T47D (cell line): Measurements from ENCODE around the gene C2CD4D.

Experiments used
- DNase-seq, 2 experiments: peaks; one replicate each; pipeline versions ENCODE4 v3.0.0 to v3.0.0-alpha.2; 2011 to 2012; ENCODE audit warnings: low read depth in 1 of 2, low spot score in 1 of 2
- JUND ChIP-seq: IDR thresholded peaks from 2 replicates; pipeline ENCODE4 v1.6.1; 2012; ENCODE audit warnings: low read depth
- in situ Hi-C: cut with HindIII; loops from 2 replicates; pipeline ENCODE4 v1.10.0; 2016; ENCODE audit warnings: low sequenced_read_pairs, low pct_unique_long_range_greater_than_20kb

C2CD4D gene

GRCh38 chr1:151813271-151813977 is 26.2 kb downstream of the C2CD4D start:
- TF ChIP-seq JUND, result no peak
- in situ Hi-C loops, result no loop called here
- no peak for DNase-seq

- no peak for TF ChIP-seq JUND
- in situ Hi-C loops, result no loop called here
- DNase-seq, result no peak
Observed at GRCh38 chr1:151811181-151811580, 28.4 kb downstream of the C2CD4D start.

DNA sequence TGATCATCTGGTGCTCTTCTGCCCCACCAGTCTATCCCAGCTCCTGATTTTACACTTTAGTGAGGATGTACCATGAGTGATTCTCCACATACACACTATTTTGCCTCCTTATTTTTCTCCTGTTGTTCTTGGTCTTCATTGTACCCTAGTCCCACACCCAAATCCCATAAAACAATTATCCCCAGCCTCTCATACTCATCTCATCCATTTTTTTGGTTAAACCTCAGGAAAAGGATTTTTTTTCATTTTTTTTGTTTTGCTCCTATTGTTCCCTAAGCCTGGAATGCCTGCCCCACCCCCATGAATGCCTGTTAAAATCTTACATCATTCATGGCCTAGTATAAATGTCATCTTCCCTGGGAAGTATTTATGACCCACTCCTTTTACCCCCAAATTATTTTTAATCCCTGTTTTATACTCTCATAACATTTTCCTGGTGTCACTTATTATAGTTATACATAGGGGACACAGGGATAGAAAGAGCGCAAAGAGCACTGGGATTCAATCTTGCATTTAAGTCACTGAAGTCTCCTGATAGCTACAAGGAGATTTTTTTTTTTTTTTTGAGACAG is 29.5 kb downstream of the C2CD4D start:
- TF ChIP-seq JUND, result no peak
- in situ Hi-C loops, result no loop called here
- DNase-seq, result no peak

- no peak for DNase-seq
- in situ Hi-C loops, result no loop called here
Observed at GRCh38 chr1:151809290-151809984, 30.2 kb downstream of the C2CD4D start.

GRCh38 chr1:151807766-151808165 is 31.9 kb downstream of the C2CD4D start:
- in situ Hi-C loops, result no loop called here
- TF ChIP-seq JUND, result no peak
- no peak for DNase-seq

More at GRCh38 chr1:151809290-151809984, 30.2 kb downstream of the C2CD4D start:
- no peak for TF ChIP-seq JUND

- in situ Hi-C loops, result no loop called here
- TF ChIP-seq JUND, result no peak
- DNase-seq, result no peak
Observed at GRCh38 chr1:151807131-151807530, 32.5 kb downstream of the C2CD4D start.

DNA sequence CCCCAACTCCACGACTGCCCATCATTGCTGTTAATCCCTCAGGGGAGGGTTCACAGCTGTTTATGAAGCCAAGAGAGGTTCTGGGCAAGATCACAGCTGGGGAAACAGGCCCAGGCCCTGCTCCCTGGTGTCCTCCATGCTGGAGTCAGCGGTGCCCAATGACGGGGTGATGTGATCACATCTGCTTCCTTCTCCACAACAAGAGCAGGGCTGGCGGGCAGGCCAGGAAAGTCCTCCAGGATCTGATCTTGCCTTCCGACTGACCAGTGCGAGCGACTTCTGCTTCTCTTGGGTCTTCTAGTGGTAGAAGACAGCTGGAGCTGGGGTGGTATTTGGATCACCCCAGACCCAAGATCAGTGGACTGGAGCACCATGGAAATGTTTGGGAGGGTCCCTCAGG is 33.5 kb downstream of the C2CD4D start:
- no peak for DNase-seq
- in situ Hi-C loops, result no loop called here
- no peak for TF ChIP-seq JUND

DNA sequence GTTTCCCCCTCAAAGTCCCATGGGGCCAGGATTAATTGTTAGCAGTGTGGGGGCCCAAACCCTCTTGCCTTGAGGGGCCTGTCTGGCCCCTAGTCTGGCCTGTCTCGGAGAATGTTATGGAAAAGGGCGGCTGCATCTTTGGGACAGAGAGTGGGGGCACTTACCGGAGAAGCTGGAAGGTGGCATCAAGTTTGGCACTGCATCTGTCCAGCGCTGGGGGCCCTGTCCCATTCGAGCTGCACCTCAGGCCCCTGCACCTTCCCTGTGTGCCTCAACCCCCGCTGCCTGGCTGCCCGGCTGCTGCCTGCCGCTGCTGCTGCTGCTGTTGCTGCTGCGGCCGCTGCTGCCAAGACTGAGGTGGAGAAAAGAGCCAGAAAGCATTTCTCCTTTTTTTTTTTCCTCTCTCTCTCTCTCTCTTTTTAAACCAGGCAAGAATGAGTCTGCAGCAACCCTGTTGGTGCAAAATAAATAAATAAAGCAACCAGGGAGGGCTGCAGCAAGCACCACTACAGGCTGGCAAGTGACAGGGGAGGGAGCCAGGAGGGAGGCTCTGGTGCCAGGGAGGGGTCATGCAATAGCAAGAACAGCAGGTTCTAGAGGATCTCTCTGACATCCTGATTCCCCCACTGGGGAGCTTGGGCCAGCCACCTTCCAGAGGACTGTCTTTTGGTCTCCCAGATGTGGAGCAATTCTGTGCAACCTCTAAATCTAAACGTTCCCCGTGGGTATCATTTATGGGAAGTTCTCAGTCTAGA is 34.4 kb downstream of the C2CD4D start, which contains the start of gene LINGO4:
TSS of gene LINGO4 (minus strand) at position 354 of the 755 bp plus-strand sequence. CDS start 2,715 bp downstream, outside the sequence.
- TF ChIP-seq JUND, result no peak
- no peak for DNase-seq
- in situ Hi-C loops, result no loop called here

- in situ Hi-C loops, result no loop called here
- no peak for TF ChIP-seq JUND
- no peak for DNase-seq
Observed at GRCh38 chr1:151803915-151804314, 35.7 kb downstream of the C2CD4D start.

DNA sequence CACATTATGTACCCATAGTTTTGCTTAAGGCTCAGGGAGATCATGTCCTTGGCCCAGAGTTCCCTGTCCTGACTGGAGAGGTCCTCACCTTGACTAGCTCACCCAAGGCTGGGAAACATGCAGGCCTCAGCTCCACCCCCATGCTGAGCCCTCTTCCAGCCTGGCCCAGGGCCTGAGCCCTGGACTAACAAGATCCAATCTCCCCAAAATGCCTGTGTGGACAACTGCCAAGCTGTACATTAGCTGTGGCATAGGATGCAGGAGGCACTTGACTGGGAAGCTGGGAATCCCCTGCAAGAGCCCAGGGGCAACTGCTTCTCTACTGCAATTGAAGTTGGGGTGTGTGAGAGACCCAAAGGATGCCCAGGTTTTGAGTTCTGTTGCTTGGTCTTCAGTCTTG is 36.5 kb downstream of the C2CD4D start:
- in situ Hi-C loops, result no loop called here
- DNase-seq, result peak; percentile 71 to 75
- TF ChIP-seq JUND, result no peak

GRCh38 chr1:151802372-151802771 is 37.2 kb downstream of the C2CD4D start:
- DNase-seq, result no peak
- no peak for TF ChIP-seq JUND
- in situ Hi-C loops, result no loop called here

DNA sequence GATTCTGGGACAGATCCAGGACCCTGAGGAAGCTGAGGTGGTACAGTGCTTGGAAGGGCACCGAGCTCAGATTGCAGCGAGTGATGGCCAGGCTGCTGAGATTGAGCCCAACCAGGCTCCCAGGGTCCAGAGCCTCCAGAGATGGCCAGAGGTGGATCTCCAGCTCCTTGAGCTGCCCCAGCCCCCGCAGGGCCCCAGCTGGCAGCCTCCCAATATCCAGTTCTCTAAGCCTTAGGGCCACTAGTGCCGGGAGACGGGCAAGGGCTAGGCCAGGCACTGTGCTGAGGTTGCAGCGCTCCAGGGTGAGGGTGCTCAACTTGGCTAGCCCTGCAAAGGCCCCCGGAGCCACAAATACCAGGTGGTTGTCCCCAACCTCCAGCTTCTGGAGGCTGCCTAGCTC is 37.8 kb downstream of the C2CD4D start:
- in situ Hi-C loops, result no loop called here
- no peak for DNase-seq
- TF ChIP-seq JUND, result no peak
